Measurements from ENCODE around the gene HSH2D. TPM values are rescaled to one million over a fixed set of nuclear protein-coding genes. Genes with fewer than 3 reads are reported as not detected.

Gene HSH2D
- total RNA-seq, 1 experiment from 2014 or later = 29.5 TPM

DNA sequence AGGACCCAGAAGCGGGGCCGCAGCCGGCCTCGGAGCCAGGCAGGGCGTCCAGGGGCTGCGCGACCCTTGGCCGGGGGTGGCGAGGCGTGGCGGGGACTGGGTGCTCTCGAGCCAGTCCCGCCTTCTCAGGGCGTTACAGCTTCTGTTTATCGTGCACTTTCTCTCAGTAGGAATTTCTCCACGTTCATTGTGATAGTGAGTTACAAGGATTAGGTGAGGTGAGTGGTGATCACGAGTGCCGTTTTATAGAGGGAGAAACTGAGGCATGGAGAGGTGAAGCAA, 54.8 kb downstream of the HSH2D start:
- BruUV-seq (replicated peaks) = no TSS peak
- DNase-seq = no peak

DNA sequence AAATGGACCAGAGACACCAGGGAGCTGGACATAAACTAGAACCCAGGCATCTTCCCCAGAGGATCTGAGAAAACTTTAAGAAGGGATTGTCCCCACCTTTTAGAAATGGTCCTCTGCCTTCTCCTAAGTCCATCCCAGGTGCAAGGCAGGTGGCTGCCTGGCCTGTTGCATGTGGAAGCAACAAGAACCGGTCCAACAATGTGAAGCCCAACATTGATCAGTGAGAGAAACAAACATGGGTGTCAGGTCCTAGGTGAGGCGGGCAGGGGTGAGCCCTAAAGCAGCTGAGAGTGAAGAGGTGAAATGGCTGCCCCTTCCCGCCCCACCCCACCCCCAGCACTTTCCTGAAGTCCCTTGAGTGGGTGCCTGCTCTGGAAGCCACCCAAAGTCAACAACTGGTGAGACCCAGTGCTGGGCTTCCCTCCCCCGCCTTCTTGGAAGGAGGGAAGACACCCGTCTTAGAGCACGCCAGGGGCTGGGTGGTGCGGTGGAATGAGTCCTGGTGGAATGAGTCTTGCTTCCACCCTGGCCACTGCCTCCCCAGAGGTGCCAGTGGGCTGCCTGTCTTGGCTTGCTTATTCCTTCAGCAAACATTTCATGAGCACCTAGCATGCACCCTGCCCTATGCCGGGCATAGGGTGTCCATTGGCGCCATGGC, 55.9 kb downstream of the HSH2D start:
- intact Hi-C loops (cut with micrococcal nuclease; ENCODE audit: unreplicated experiment) = no loop called here
- CTCF ChIA-PET = no interaction called here
- H3K27ac Mint-ChIP-seq (ENCODE audit: unreplicated experiment) = no peak overlapping the region
- TF ChIP-seq, protein P1, sequence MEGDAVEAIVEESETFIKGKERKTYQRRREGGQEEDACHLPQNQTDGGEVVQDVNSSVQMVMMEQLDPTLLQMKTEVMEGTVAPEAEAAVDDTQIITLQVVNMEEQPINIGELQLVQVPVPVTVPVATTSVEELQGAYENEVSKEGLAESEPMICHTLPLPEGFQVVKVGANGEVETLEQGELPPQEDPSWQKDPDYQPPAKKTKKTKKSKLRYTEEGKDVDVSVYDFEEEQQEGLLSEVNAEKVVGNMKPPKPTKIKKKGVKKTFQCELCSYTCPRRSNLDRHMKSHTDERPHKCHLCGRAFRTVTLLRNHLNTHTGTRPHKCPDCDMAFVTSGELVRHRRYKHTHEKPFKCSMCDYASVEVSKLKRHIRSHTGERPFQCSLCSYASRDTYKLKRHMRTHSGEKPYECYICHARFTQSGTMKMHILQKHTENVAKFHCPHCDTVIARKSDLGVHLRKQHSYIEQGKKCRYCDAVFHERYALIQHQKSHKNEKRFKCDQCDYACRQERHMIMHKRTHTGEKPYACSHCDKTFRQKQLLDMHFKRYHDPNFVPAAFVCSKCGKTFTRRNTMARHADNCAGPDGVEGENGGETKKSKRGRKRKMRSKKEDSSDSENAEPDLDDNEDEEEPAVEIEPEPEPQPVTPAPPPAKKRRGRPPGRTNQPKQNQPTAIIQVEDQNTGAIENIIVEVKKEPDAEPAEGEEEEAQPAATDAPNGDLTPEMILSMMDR (IDR thresholded peaks at IDR 0.05; ENCODE audit: unreplicated experiment) = no peak
- H3K4me3 Mint-ChIP-seq (ENCODE audit: low read depth, unreplicated experiment) = peak overlapping the region; percentile 81
- DNase-seq = no peak
- H3K27me3 Mint-ChIP-seq (ENCODE audit: unreplicated experiment) = no peaks in the 10 kb centered on the region
- no peaks in the 10 kb centered on the region for H3K9me3 Mint-ChIP-seq (ENCODE audit: low read depth, unreplicated experiment)
- H3K4me1 Mint-ChIP-seq (ENCODE audit: low read depth, unreplicated experiment) = peaks cover 16% of the 10 kb centered on the region
- no TSS peak for BruUV-seq (replicated peaks)
- peaks cover 32% of the 10 kb centered on the region for H3K36me3 Mint-ChIP-seq (ENCODE audit: insufficient read depth, unreplicated experiment)

More for the DNA sequence above, 54.8 kb downstream of the HSH2D start:
- TF ChIP-seq, protein P1 (IDR thresholded peaks at IDR 0.05; ENCODE audit: unreplicated experiment) = no peak
- no peaks in the 10 kb centered on the region for H3K9me3 Mint-ChIP-seq (ENCODE audit: low read depth, unreplicated experiment)
- H3K27ac Mint-ChIP-seq (ENCODE audit: unreplicated experiment) = no peak overlapping the region
- H3K27me3 Mint-ChIP-seq (ENCODE audit: unreplicated experiment) = no peaks in the 10 kb centered on the region
- H3K36me3 Mint-ChIP-seq (ENCODE audit: insufficient read depth, unreplicated experiment) = peaks cover 28% of the 10 kb centered on the region
- H3K4me1 Mint-ChIP-seq (ENCODE audit: low read depth, unreplicated experiment) = peaks cover 16% of the 10 kb centered on the region
- peak overlapping the region; percentile 81 for H3K4me3 Mint-ChIP-seq (ENCODE audit: low read depth, unreplicated experiment)
- intact Hi-C loops (cut with micrococcal nuclease; ENCODE audit: unreplicated experiment) = no loop called here
- CTCF ChIA-PET = interaction anchor here (0.6 to 1.2 kb wide), 4 partner anchors 9 to 212 kb away, joined by 3 to 4 read pairs (median 3); partner anchors contain the start of gene FAM32A

DNA sequence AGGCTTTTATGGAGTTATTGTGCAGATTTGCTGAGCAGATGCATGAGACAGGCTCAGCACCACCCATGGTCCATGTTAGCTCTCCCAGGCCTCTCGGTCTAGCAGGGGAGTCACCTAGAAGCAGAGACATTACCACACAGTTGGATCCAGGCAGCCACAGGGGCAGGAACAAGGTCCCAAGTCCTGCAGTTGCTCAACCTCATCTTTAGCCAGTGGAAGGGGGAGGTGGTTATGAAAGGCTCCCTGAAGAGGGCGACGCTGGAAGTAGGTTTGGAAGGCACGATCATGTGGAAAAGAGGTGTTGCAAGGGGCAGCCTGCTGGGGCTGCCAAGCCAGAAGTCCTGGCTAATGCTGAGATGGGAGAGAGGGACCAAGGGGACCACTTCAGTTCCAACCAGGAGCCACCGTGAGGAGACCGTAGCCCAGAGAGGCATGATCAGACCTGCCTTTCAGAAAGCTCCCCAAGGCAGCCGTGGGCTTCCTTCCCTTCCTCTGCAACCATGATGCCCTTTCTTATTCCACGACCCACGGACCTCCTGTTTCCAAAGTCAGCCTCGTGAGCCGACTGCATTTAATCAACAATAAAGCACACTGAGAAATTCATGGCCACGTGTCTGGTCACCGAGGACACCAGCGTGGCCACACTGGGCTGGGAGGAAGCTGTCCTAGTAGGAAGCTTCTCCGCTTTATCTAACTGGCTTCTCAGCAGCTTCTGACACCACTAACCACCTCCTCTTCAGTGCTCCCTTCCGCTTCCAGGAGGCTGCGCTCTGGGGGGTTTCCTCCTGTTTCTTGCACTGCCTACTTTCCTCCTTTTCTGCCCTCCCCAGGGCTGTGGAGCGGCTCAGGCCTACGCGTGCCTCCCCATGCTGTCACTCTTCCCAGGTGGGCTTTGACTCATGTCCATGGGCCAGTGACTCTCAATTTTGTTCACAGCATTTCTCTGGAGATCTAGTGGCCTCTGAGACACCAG, 56.8 kb downstream of the HSH2D start:
- peaks cover 16% of the 10 kb centered on the region for H3K4me1 Mint-ChIP-seq (ENCODE audit: low read depth, unreplicated experiment)
- TF ChIP-seq, protein P1 (IDR thresholded peaks at IDR 0.05; ENCODE audit: unreplicated experiment) = no peak
- intact Hi-C loops (cut with micrococcal nuclease; ENCODE audit: unreplicated experiment) = no loop called here
- H3K27ac Mint-ChIP-seq (ENCODE audit: unreplicated experiment) = no peak overlapping the region
- no peaks in the 10 kb centered on the region for H3K27me3 Mint-ChIP-seq (ENCODE audit: unreplicated experiment)
- BruUV-seq (replicated peaks) = no TSS peak
- no peaks in the 10 kb centered on the region for H3K9me3 Mint-ChIP-seq (ENCODE audit: low read depth, unreplicated experiment)
- CTCF ChIA-PET = no interaction called here
- peaks cover 37% of the 10 kb centered on the region for H3K36me3 Mint-ChIP-seq (ENCODE audit: insufficient read depth, unreplicated experiment)
- no peak for DNase-seq
- no peak overlapping the region for H3K4me3 Mint-ChIP-seq (ENCODE audit: low read depth, unreplicated experiment)

DNA sequence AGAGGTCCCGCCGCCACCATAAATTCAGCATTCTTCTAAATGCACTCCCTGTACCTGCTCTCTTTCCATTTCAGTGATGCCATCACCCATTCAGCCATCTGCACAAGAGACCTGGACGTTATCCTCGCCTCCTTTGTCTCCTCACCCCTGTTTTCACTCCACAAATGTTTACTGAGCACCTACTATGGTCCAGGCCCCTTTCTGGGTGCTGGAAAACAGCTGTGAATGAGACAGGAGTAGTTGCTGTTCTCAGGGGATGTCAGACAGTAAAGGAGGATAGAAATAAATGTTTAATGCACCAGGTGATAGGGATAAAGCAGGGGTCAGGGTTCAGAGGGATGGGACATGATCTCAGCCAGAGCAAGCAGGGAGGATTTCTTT, 57.5 kb downstream of the HSH2D start:
- H3K4me3 Mint-ChIP-seq (ENCODE audit: low read depth, unreplicated experiment) = no peak overlapping the region
- H3K27me3 Mint-ChIP-seq (ENCODE audit: unreplicated experiment) = no peaks in the 10 kb centered on the region
- H3K27ac Mint-ChIP-seq (ENCODE audit: unreplicated experiment) = no peak overlapping the region
- no TSS peak for BruUV-seq (replicated peaks)
- TF ChIP-seq, protein P1 (IDR thresholded peaks at IDR 0.05; ENCODE audit: unreplicated experiment) = no peak
- CTCF ChIA-PET = interaction anchor here (0.6 kb wide), 2 partner anchors 656 to 982 kb away, joined by 4 to 7 read pairs; no protein-coding TSS in a partner anchor
- intact Hi-C loops (cut with micrococcal nuclease; ENCODE audit: unreplicated experiment) = no loop called here
- no peaks in the 10 kb centered on the region for H3K9me3 Mint-ChIP-seq (ENCODE audit: low read depth, unreplicated experiment)
- DNase-seq = no peak
- H3K4me1 Mint-ChIP-seq (ENCODE audit: low read depth, unreplicated experiment) = peaks cover 16% of the 10 kb centered on the region
- H3K36me3 Mint-ChIP-seq (ENCODE audit: insufficient read depth, unreplicated experiment) = peaks cover 37% of the 10 kb centered on the region
